DMS53 treated with DMSO at 0.1 percent for 48 hours (cell line): Measurements from ENCODE around the gene REV3L.
"Not testable (repeated sequence)": the region's sequence is repeated elsewhere in the genome, so short reads cannot be mapped to it uniquely, and the experiment has no call there.

ENCODE experiments used
- DNase-seq: peaks from one replicate; lab custom pipeline; 2025; ENCODE audit not compliant: unreplicated experiment; lab: John Stamatoyannopoulos, UW

The REV3L gene

GRCh38 chr6:111377558-111378120 is 105.4 kb downstream of the REV3L start:
- no peak for DNase-seq

- DNase-seq: no peak
These were observed 115.5 kb downstream of the REV3L start for GRCh38 chr6:111367393-111368088.

GRCh38 chr6:111361648-111362047 is 121.4 kb downstream of the REV3L start:
- DNase-seq: no peak

GRCh38 chr6:111358454-111358853 is 124.6 kb downstream of the REV3L start:
- DNase-seq: no peak

GRCh38 chr6:111357705-111358104 is 125.3 kb downstream of the REV3L start:
- DNase-seq: no peak

DNA sequence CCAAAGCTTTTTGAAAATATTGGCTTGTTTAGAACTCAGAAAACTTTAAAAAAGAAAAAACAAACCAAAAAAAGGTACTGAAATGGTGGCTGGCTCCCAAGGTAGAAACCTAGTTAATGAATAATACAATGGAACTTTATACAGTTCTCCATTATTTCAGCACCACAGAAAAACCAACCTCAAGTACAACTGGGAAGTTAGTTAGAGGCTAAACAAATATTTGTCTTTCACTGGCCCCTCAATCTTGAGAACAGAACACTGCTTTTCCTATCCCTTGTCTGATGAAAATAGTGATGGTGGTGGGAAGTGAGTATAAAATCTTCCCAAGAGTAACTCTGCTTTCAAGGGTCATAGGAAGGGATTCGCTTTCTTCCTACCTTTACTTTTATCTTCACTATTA is 126.5 kb downstream of the REV3L start:
- DNase-seq: no peak

DNA sequence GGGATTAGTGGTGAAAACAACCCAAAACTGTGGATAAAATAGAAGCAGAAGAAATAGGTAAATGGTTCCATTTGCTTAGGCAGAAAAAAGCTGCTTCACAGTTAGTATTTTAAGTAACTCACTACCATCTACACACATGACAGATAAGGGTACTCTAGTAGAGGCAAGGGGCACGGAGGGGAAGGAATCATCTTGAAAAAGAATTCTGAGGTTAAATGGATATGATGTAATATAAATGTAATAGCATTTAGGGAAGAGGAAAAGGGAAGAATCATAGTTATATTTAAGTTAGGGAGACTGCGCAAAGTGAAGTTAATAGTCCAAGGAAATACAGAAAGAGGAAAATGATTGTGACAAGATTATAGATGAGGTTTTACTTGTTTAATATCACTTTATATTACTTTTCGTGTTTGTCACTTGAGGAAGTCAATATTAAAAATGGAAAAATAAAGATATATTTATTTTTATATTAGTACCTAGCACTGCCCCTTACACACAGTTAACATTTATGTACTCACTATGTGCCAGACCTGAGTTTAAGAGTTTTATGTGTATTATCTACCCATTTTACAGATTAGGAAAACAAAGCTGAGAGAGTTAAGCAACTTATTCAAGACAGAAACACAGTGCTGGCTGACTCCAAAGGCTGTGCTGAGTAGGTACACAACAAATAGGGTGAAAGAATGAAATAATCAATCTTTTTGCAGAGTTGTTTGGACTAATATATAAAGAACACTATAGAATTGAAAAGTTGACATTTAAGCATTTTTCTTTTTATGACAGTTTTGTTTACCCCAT is 128.1 kb downstream of the REV3L start:
- DNase-seq: no peak

- DNase-seq: no peak
These were observed 129.0 kb downstream of the REV3L start for GRCh38 chr6:111353912-111354462.

DNA sequence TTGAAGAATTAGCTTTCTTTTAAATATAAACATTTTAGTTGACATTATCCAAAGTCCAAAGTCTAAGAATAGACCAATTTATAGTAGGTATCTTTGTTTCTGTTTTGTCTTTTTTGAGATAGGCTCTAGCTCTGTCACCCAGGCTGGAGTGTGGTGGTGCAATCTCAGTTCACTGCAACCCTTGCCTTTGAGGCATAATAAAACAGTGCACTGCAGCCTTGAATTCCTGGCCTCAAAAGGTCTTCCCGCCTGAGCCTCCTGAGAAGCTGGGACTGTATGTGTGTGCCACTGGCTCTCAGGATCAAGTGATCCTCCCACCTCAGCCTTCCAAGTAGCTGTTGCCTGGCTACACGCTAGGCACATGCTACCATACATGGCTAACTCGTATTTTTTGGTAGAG is 135.4 kb downstream of the REV3L start:
- no peak for DNase-seq

DNA sequence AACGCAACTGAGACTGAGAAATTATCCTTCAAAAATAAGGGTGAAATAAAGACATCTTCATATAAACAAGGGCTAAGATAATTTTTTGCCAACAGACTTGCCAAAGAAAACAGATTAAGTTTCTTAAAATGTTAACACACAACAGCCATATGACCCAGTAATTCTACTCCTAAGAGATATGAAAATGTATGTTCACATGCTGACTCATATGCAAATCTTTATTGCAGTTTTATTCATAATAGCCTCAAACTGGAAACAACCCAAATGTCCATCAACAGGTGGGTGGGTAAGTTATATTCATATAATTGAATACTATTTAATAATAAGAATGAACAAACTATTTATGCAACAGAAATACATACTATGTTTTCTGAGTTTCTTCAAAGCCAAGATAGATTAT is 140.1 kb downstream of the REV3L start:
- no peak for DNase-seq

- no peak for DNase-seq
These were observed 143.7 kb downstream of the REV3L start for GRCh38 chr6:111339294-111339693.

GRCh38 chr6:111338843-111339242 is 144.2 kb downstream of the REV3L start:
- no peak for DNase-seq

DNA sequence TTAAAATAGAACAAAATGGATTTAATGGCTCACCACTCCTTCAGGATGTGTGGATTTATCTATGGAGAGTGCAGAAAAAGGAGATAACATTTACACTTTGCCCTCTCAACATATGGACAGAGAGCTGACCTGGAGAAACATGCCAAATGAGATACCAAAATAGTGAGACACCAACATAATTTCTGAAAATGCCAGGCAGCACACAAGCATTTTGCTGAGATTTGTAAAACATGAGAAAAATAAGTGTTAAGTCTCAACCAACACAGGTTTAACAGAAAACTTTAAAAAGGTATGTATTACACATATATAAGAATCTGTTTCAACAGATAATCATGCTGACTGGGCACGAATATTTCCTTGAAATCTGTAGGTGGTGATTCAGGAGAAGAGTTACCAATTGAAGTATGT is 145.2 kb downstream of the REV3L start:
- no peak for DNase-seq

DNA sequence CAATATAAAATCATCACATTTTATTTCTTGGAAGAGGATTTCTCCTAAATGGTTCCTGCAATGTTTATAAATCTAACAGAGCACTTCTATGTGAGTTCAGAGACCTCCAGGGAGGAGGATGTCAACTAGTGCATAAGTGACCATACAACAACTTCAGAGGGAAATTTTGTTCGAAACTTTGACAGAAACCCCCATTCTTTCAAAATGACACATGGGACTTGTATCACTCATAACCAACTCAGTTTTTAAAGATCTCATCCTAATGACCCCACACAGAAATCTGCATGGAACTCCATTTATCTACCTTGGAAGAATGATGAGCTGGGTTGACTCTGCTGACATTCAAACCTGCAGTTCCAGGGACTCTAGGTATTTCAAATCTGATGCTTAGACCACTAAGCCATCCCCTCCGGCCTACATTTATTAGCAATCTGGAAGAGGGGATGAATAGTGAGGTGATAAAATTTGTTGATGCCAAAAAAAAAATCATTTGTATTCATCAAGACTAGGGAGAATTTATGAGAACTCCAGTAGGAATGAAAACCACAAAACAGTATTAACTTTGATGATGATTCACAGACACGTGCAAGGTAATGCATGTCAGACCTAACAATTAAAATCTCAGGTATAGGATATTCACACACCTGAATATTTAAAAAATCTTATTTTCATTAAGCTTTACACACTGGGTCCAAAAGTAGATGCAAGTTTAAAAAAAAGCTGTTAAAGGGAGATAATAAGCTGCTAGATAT is 153.0 kb downstream of the REV3L start:
- no peak for DNase-seq

DNA sequence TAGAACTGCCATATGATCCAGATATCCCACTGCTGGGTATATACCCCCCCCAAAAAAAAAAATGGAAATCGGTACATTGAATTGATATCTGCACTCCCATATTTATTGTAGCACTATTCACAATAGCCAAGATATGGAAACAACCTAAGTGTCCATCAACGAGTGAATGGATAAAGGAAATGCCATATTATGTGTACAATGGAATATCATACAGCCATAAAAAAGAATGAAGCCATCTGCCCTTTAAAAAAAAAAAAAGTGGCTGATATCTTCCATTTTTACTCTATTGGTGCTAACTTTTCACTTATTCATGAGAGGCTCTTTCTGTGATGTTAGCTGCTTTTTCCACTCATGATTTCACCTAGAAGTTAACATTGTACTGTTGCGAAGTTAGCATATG is 156.5 kb downstream of the REV3L start:
- no peak for DNase-seq

- DNase-seq: no peak
These were observed 160.9 kb downstream of the REV3L start for GRCh38 chr6:111322145-111322544.

- DNase-seq: not testable (repeated sequence)
These were observed 175.1 kb downstream of the REV3L start for GRCh38 chr6:111307950-111308349.

- DNase-seq: no peak
These were observed 175.7 kb downstream of the REV3L start for GRCh38 chr6:111307275-111307858.

GRCh38 chr6:111306104-111306888 is 176.7 kb downstream of the REV3L start:
- DNase-seq: no peak

GRCh38 chr6:111301946-111302345 is 181.1 kb downstream of the REV3L start:
- DNase-seq: no peak
